Liver (tissue), 9 donors: Measurements from ENCODE around the gene PTPA. TPM values are rescaled to one million over a fixed set of nuclear protein-coding genes. Genes with fewer than 3 reads are reported as not detected.

Source experiments
- DNase-seq: peaks from one replicate; pipeline ENCODE4 v3.0.0-alpha.2; 2017; ENCODE audit warnings: low spot score
- H3K27ac ChIP-seq, 2 donors: one replicate each; pipeline ENCODE4 v1.7.0; 2013; ENCODE audit warnings: inconsistent platforms in 2 of 2, low read length in 2 of 2, control low read depth in 1 of 2, low read depth in 1 of 2, mild to moderate bottlenecking in 1 of 2
- H3K27me3 ChIP-seq, 4 donors: one replicate each; pipeline versions ENCODE4 v1.6.1 to v1.7.0; 2013; ENCODE audit warnings: low read length in 3 of 4, inconsistent platforms in 1 of 4, mild to moderate bottlenecking in 1 of 4, moderate library complexity in 1 of 4; ENCODE audit not compliant: control insufficient read depth in 4 of 4, insufficient read depth in 4 of 4
- H3K36me3 ChIP-seq, 4 donors: one replicate each; pipeline versions ENCODE4 v1.6.1 to v1.7.0; 2013; ENCODE audit warnings: low read length in 3 of 4, mild to moderate bottlenecking in 3 of 4, low read depth in 1 of 4, moderate library complexity in 1 of 4; ENCODE audit not compliant: control insufficient read depth in 4 of 4, insufficient read depth in 3 of 4
- H3K4me1 ChIP-seq, 4 donors: one replicate each; pipeline versions ENCODE4 v1.6.1 to v1.7.0; 2013; ENCODE audit warnings: low read length in 3 of 4, mild to moderate bottlenecking in 3 of 4, moderate library complexity in 1 of 4; ENCODE audit not compliant: control insufficient read depth in 4 of 4, insufficient read depth in 4 of 4
- H3K4me3 ChIP-seq, 3 donors: one replicate each; pipeline versions ENCODE4 v1.6.1 to v1.7.0; 2013; ENCODE audit warnings: low read length in 3 of 3, control low read depth in 1 of 3, low read depth in 1 of 3, mild to moderate bottlenecking in 1 of 3
- H3K9ac ChIP-seq, 2 donors: one replicate each; pipeline ENCODE4 v1.7.0; 2013; ENCODE audit warnings: low read length in 2 of 2, mild to moderate bottlenecking in 2 of 2, moderate library complexity in 2 of 2, control low read depth in 1 of 2, low read depth in 1 of 2
- H3K9me3 ChIP-seq, 4 donors: one replicate each; pipeline versions ENCODE4 v1.6.1 to v1.7.0; 2013; ENCODE audit warnings: low read length in 3 of 4; ENCODE audit not compliant: control insufficient read depth in 4 of 4
- EGR1 ChIP-seq, 2 donors: IDR thresholded peaks; 2 replicates each; pipeline ENCODE4 v1.6.1; 2016 to 2018; ENCODE audit warnings: antibody characterized with exemption in 2 of 2, low read depth in 2 of 2
- FOXA1 ChIP-seq: IDR thresholded peaks from 2 replicates; pipeline ENCODE4 v1.6.1; 2016; ENCODE audit warnings: antibody characterized with exemption
- FOXA2 ChIP-seq: IDR thresholded peaks from 2 replicates; pipeline ENCODE4 v1.6.1; 2016; ENCODE audit warnings: antibody characterized with exemption
- GABPA ChIP-seq, 2 donors: IDR thresholded peaks in 1 of 2; conservative IDR thresholded peaks in 1 of 2; 2 replicates each; pipeline ENCODE4 v1.6.1; 2016; ENCODE audit warnings: antibody characterized with exemption in 2 of 2, mild to moderate bottlenecking in 1 of 2, moderate library complexity in 1 of 2
- HNF4A ChIP-seq, 2 donors: conservative IDR thresholded peaks; 2 replicates each; pipeline ENCODE4 v1.6.1; 2016; ENCODE audit warnings: antibody characterized with exemption in 2 of 2, mild to moderate bottlenecking in 2 of 2
- HNF4G ChIP-seq: IDR thresholded peaks from 2 replicates; pipeline ENCODE4 v1.6.1; 2016; ENCODE audit warnings: antibody characterized with exemption
- JUND ChIP-seq, 2 donors: IDR thresholded peaks; 2 replicates each; pipeline ENCODE4 v1.6.1; 2016; ENCODE audit warnings: antibody characterized with exemption in 2 of 2
- NR2F2 ChIP-seq: IDR thresholded peaks from 2 replicates; pipeline ENCODE4 v1.6.1; 2016; ENCODE audit warnings: antibody characterized with exemption
- RAD21 ChIP-seq, 2 donors: IDR thresholded peaks; 2 replicates each; pipeline ENCODE4 v1.6.1; 2016; ENCODE audit warnings: antibody characterized with exemption in 2 of 2, mild to moderate bottlenecking in 2 of 2
- RXRA ChIP-seq, 2 donors: IDR thresholded peaks; 2 replicates each; pipeline ENCODE4 v1.6.1; 2017 to 2018; ENCODE audit warnings: antibody characterized with exemption in 2 of 2, mild to moderate bottlenecking in 1 of 2
- SP1 ChIP-seq: IDR thresholded peaks from 2 replicates; pipeline ENCODE4 v1.6.1; 2018; ENCODE audit warnings: antibody characterized with exemption, mild to moderate bottlenecking
- TAF1 ChIP-seq: conservative IDR thresholded peaks from 2 replicates; pipeline ENCODE4 v1.6.1; 2016; ENCODE audit warnings: antibody characterized with exemption, mild to moderate bottlenecking
- YY1 ChIP-seq: IDR thresholded peaks from 2 replicates; pipeline ENCODE4 v1.6.1; 2016; ENCODE audit warnings: antibody characterized with exemption, mild to moderate bottlenecking
- WGBS: extraction: QIAGEN DNeasy Blood & Tissue Kit; methylation state at CpG from one replicate; pipeline ENCODE4 v1.1.7; 2013; 5-methylcytosine and 5-hydroxymethylcytosine counted together
- polyA plus RNA-seq, 2 donors: library from polyadenylated mRNA; stranded (reverse) in 1 of 2; unstranded in 1 of 2; fragments of 200-250 nt in 1 of 2; fragments of >200 nt in 1 of 2; fragmentation: Nextera tagmentation in 1 of 2; extraction: Ambion mirVana in 1 of 2; gene quantifications; one replicate each; pipeline versions ENCODE4 v1.2.1 to v1.2.3, GENCODE V29; 2013 to 2015
- total RNA-seq, 2 donors: library from RNA; depleted of rRNA; stranded (reverse); fragments of >200 nt; gene quantifications; one replicate each; pipeline ENCODE4 v1.2.3, GENCODE V29; 2014
- TF ChIP-seq, protein P1 (sequence below): IDR thresholded peaks from 2 replicates; pipeline ENCODE4 v1.6.1; 2016; ENCODE audit warnings: antibody characterized with exemption, mild to moderate bottlenecking
- TF ChIP-seq, protein P2 (sequence below): IDR thresholded peaks from 2 replicates; pipeline ENCODE4 v1.6.1; 2016; ENCODE audit warnings: antibody characterized with exemption
- TF ChIP-seq, protein P3 (sequence below): fragments of 150-350 bp; IDR thresholded peaks from 2 replicates; pipeline ENCODE4 v1.5.1; 2017; ENCODE audit warnings: improper control_type of control experiment, low read depth, low read length; ENCODE audit not compliant: missing input control
- TF ChIP-seq, protein P4 (sequence below): IDR thresholded peaks from 2 replicates; pipeline ENCODE4 v1.6.1; 2016; ENCODE audit warnings: antibody characterized with exemption
- TF ChIP-seq, protein P5 (sequence below): IDR thresholded peaks from 2 replicates; pipeline ENCODE4 v1.6.1; 2016; ENCODE audit warnings: antibody characterized with exemption
- donor health status: healthy.
- donor health status: healthy.
- donor health status: healthy.
- donor health status: healthy.
- donor health status: healthy.

The PTPA gene
- total and polyA plus RNA-seq, 4 donors = 27.6 to 66.0 (median 38.4) TPM

DNA sequence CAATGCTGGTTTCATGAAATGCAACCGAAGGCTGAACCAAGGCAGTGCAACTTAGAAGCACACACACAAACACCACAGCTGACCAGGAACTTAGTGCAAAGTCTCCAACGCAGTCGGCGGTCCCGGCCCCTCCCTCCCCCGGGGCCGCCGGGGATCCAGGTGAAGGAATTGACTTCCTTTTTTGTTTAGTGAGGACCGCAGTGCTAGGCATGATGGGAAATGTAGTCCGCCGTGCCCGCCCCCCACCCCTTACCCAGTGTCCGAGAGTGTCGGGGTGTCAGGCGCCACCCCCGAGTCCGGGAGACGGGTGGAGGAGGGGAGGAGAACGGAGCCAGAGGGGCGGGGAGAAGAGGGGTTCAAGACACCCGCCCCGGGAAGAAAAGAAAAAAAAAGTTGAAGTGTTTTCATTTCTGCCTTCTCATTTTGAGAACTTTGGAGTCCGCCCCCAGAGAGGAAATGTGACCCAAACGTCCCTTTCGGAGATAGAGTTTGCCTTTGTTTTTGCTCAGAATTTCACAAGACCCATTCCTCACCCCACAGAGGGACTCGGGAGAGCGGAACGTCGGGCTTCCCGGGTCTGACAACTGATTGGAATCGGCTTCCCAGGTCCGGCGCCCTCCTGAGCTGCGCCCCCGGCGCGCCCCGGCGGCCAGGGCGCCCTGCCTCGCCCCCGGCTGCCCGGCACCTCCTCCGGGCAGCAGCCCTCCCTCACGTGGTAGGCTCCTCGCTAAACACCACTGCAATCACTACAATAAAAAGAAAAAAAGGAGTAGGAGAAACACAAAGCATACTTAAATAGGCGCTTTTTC lies 64.8 kb downstream of the PTPA start:
- peaks cover 4 to 29% (median 10%) of the 10 kb centered on the region in 4 donors for H3K4me1 ChIP-seq
- H3K27ac ChIP-seq = peak overlapping the region; percentile 99
- H3K9ac ChIP-seq = peak overlapping the region; percentile 96 to 98
- H3K27me3 ChIP-seq = no peaks in the 10 kb centered on the region
- under 1% methylated on average over 47 of the region's 47 CpGs for WGBS
- peak; percentile 64 for DNase-seq
- TF ChIP-seq RAD21 (IDR thresholded peaks at IDR 0.05) (peak; percentile 36 to 49), GABPA (IDR thresholded peaks at IDR 0.05 in 1 of 2, conservative IDR thresholded peaks at IDR 0.05 in 1 of 2) (peak in 1 of 2 donors; percentile 73), FOXA2 (no peak), HNF4G (peak; percentile 21), EGR1 (IDR thresholded peaks at IDR 0.05; ENCODE audit: low read depth in 2 of 2) (peak in 1 of 2 donors; percentile 59), HNF4A (conservative IDR thresholded peaks at IDR 0.05) (peak; percentile 66 to 70), FOXA1 (no peak), SP1 (peak; percentile 82), JUND (IDR thresholded peaks at IDR 0.05) (peak; percentile 23 to 52), TAF1 (peak; percentile 52), RXRA (IDR thresholded peaks at IDR 0.05) (peak; percentile 67 to 73), NR2F2 (no peak), YY1 (peak; percentile 87)
- TF ChIP-seq, protein P1, sequence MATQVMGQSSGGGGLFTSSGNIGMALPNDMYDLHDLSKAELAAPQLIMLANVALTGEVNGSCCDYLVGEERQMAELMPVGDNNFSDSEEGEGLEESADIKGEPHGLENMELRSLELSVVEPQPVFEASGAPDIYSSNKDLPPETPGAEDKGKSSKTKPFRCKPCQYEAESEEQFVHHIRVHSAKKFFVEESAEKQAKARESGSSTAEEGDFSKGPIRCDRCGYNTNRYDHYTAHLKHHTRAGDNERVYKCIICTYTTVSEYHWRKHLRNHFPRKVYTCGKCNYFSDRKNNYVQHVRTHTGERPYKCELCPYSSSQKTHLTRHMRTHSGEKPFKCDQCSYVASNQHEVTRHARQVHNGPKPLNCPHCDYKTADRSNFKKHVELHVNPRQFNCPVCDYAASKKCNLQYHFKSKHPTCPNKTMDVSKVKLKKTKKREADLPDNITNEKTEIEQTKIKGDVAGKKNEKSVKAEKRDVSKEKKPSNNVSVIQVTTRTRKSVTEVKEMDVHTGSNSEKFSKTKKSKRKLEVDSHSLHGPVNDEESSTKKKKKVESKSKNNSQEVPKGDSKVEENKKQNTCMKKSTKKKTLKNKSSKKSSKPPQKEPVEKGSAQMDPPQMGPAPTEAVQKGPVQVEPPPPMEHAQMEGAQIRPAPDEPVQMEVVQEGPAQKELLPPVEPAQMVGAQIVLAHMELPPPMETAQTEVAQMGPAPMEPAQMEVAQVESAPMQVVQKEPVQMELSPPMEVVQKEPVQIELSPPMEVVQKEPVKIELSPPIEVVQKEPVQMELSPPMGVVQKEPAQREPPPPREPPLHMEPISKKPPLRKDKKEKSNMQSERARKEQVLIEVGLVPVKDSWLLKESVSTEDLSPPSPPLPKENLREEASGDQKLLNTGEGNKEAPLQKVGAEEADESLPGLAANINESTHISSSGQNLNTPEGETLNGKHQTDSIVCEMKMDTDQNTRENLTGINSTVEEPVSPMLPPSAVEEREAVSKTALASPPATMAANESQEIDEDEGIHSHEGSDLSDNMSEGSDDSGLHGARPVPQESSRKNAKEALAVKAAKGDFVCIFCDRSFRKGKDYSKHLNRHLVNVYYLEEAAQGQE = peak; percentile 84
- TF ChIP-seq, protein P2, sequence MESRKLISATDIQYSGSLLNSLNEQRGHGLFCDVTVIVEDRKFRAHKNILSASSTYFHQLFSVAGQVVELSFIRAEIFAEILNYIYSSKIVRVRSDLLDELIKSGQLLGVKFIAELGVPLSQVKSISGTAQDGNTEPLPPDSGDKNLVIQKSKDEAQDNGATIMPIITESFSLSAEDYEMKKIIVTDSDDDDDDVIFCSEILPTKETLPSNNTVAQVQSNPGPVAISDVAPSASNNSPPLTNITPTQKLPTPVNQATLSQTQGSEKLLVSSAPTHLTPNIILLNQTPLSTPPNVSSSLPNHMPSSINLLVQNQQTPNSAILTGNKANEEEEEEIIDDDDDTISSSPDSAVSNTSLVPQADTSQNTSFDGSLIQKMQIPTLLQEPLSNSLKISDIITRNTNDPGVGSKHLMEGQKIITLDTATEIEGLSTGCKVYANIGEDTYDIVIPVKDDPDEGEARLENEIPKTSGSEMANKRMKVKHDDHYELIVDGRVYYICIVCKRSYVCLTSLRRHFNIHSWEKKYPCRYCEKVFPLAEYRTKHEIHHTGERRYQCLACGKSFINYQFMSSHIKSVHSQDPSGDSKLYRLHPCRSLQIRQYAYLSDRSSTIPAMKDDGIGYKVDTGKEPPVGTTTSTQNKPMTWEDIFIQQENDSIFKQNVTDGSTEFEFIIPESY = no peak
- TF ChIP-seq, protein P3, sequence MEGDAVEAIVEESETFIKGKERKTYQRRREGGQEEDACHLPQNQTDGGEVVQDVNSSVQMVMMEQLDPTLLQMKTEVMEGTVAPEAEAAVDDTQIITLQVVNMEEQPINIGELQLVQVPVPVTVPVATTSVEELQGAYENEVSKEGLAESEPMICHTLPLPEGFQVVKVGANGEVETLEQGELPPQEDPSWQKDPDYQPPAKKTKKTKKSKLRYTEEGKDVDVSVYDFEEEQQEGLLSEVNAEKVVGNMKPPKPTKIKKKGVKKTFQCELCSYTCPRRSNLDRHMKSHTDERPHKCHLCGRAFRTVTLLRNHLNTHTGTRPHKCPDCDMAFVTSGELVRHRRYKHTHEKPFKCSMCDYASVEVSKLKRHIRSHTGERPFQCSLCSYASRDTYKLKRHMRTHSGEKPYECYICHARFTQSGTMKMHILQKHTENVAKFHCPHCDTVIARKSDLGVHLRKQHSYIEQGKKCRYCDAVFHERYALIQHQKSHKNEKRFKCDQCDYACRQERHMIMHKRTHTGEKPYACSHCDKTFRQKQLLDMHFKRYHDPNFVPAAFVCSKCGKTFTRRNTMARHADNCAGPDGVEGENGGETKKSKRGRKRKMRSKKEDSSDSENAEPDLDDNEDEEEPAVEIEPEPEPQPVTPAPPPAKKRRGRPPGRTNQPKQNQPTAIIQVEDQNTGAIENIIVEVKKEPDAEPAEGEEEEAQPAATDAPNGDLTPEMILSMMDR = no peak
- TF ChIP-seq, protein P4, sequence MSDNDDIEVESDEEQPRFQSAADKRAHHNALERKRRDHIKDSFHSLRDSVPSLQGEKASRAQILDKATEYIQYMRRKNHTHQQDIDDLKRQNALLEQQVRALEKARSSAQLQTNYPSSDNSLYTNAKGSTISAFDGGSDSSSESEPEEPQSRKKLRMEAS = no peak
- TF ChIP-seq, protein P5, sequence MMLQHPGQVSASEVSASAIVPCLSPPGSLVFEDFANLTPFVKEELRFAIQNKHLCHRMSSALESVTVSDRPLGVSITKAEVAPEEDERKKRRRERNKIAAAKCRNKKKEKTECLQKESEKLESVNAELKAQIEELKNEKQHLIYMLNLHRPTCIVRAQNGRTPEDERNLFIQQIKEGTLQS = peak; percentile 21
- H3K4me3 ChIP-seq = peak overlapping the region; percentile 78 to 90 (median 85)
- H3K36me3 ChIP-seq = no peaks in the 10 kb centered on the region
- no peaks in the 10 kb centered on the region for H3K9me3 ChIP-seq
